A549 (cell line): Measurements from ENCODE around the gene VPS54. TPM values are rescaled to one million over a fixed set of nuclear protein-coding genes. Genes with fewer than 3 reads are reported as not detected.

ENCODE experiments used
- ATAC-seq, 2 experiments: fragments of 200-7000 bp in 1 of 2; fragments of >200 bp in 1 of 2; cut with Nextera tagmentation in 1 of 2; cut with Tn5 transposase in 1 of 2; 3 replicates each; pipeline versions ENCODE4 v1.8.0 to v1.9.1; 2018 to 2020; ENCODE audit warnings: mild to moderate bottlenecking in 1 of 2, moderate library complexity in 1 of 2
- CTCF ChIA-PET: fragments of 300-600 bp; sonication (Branson Sonifier 250); formaldehyde crosslinking; extraction: SDS; loops from one replicate; lab custom pipeline; 2021; ENCODE audit warnings: antibody characterized with exemption, inconsistent platforms; lab: Yijun Ruan, JAX
- POLR2A ChIA-PET: fragments of 350-600 bp; formaldehyde crosslinking; extraction: SDS; loops from one replicate; lab custom pipeline; 2021; ENCODE audit warnings: antibody characterized with exemption, inconsistent platforms; lab: Yijun Ruan, JAX
- DNase-seq, 2 experiments: peaks; one replicate each; pipeline versions ENCODE4 v3.0.0 to v3.0.0-alpha.2; 2011 to 2016; ENCODE audit warnings: low read depth in 1 of 2, low spot score in 1 of 2
- FAIRE-seq: peaks from 2 replicates; lab custom pipeline; 2011; peaks lifted over from hg19 to GRCh38; lab: Jason Lieb, UNC
- H3K27ac ChIP-seq, 2 experiments: fragments of >200 bp; sonication (Bioruptor Twin); formaldehyde crosslinking; 3 replicates each; pipeline ENCODE4 v1.5.1; 2016 to 2017
- H3K4me1 ChIP-seq: fragments of >200 bp; sonication (Bioruptor Twin); formaldehyde crosslinking; 3 replicates; pipeline ENCODE4 v1.6.1; 2016
- H3K4me2 ChIP-seq: fragments of >200 bp; sonication (Bioruptor Twin); formaldehyde crosslinking; 3 replicates; pipeline ENCODE4 v1.6.1; 2016
- H3K4me3 ChIP-seq: fragments of >200 bp; sonication (Bioruptor Twin); formaldehyde crosslinking; 3 replicates; pipeline ENCODE4 v1.5.1; 2016
- H3K9me3 ChIP-seq: fragments of >200 bp; sonication (Bioruptor Twin); formaldehyde crosslinking; 3 replicates; pipeline ENCODE4 v1.6.1; 2016
- CBX2 ChIP-seq: fragments of 200-600 bp; sonication (generic); IDR thresholded peaks from 2 replicates; pipeline ENCODE4 v1.6.1; 2016; ENCODE audit warnings: low read depth, mild to moderate bottlenecking, borderline replicate concordance
- CBX8 ChIP-seq: fragments of 200-600 bp; sonication (generic); IDR thresholded peaks from 2 replicates; pipeline ENCODE4 v1.6.1; 2016
- CEBPB ChIP-seq, 2 experiments: fragments of >200 bp in 1 of 2; sonication (Bioruptor Twin) in 1 of 2; formaldehyde crosslinking in 1 of 2; IDR thresholded peaks; 2 replicates each; pipeline ENCODE4 v1.6.1; 2012 to 2016
- CHD2 ChIP-seq: fragments of 150-350 bp; IDR thresholded peaks from 2 replicates; pipeline ENCODE4 v1.6.1; 2014; ENCODE audit warnings: low read length; ENCODE audit not compliant: partially characterized antibody
- GATA3 ChIP-seq: IDR thresholded peaks from 2 replicates; pipeline ENCODE4 v1.6.1; 2012; ENCODE audit warnings: borderline replicate concordance
- HDAC2 ChIP-seq: fragments of 200-600 bp; sonication (generic); IDR thresholded peaks from 2 replicates; pipeline ENCODE4 v1.6.1; 2016
- HOXA7 ChIP-seq: fragments of 250-450 bp; sonication (Bioruptor Pico); IDR thresholded peaks from 2 replicates; pipeline ENCODE4 v1.5.0; 2020; ENCODE audit warnings: mild to moderate bottlenecking, moderate library complexity
- JUN ChIP-seq, 2 experiments: fragments of >200 bp; sonication (Bioruptor Twin); formaldehyde crosslinking; IDR thresholded peaks; 2 replicates in 1 of 2; 3 replicates in 1 of 2; pipeline ENCODE4 v1.6.1; 2016 to 2017
- KDM5A ChIP-seq: fragments of 200-600 bp; sonication (generic); IDR thresholded peaks from 2 replicates; pipeline ENCODE4 v1.6.1; 2016; ENCODE audit warnings: antibody characterized with exemption, mild to moderate bottlenecking
- POLR2A ChIP-seq: IDR thresholded peaks from 2 replicates; pipeline ENCODE4 v1.6.1; 2012; ENCODE audit warnings: mild to moderate bottlenecking, low read length
- RAD21 ChIP-seq, 2 experiments: fragments of >200 bp in 1 of 2; sonication (Bioruptor Twin) in 1 of 2; formaldehyde crosslinking in 1 of 2; IDR thresholded peaks in 1 of 2; conservative IDR thresholded peaks in 1 of 2; 2 replicates in 1 of 2; 3 replicates in 1 of 2; pipeline ENCODE4 v1.6.1; 2012 to 2018; ENCODE audit warnings: inconsistent platforms in 1 of 2
- RARB ChIP-seq: fragments of 250-450 bp; sonication (Bioruptor Pico); IDR thresholded peaks from 2 replicates; pipeline ENCODE4 v1.8.0; 2021; ENCODE audit warnings: mild to moderate bottlenecking, moderate library complexity
- RCOR1 ChIP-seq: fragments of 150-350 bp; IDR thresholded peaks from 2 replicates; pipeline ENCODE4 v1.6.1; 2014; ENCODE audit warnings: antibody characterized with exemption, low read length, low read depth
- SMC3 ChIP-seq: fragments of >200 bp; sonication (Bioruptor Twin); formaldehyde crosslinking; IDR thresholded peaks from 3 replicates; pipeline ENCODE4 v1.6.1; 2018; ENCODE audit warnings: inconsistent platforms
- ZFP36 ChIP-seq: fragments of 450-650 bp; IDR thresholded peaks from 2 replicates; pipeline ENCODE4 v1.6.1; 2014; ENCODE audit warnings: borderline replicate concordance; ENCODE audit not compliant: partially characterized antibody
- ZNF302 ChIP-seq: fragments of 250-450 bp; sonication (Bioruptor Pico); IDR thresholded peaks from 2 replicates; pipeline ENCODE4 v1.9.0; 2021; ENCODE audit warnings: inconsistent platforms, mild to moderate bottlenecking, moderate library complexity
- ZSCAN20 ChIP-seq: fragments of 250-450 bp; sonication (Bioruptor Pico); IDR thresholded peaks from 2 replicates; pipeline ENCODE4 v1.8.0; 2022; ENCODE audit warnings: mild to moderate bottlenecking, moderate library complexity
- WGBS: methylation state at CpG from one replicate; pipeline ENCODE4 v1.1.6; 2017; ENCODE audit errors: missing lambda C conversion rate; 5-methylcytosine and 5-hydroxymethylcytosine counted together
- polyA plus RNA-seq, 4 experiments: library from polyadenylated mRNA; depleted of rRNA in 3 of 4; stranded (reverse); fragments of >200 nt; fragmentation: RNase III in 1 of 4; extraction: RNeasy Plus Mini Kit Qiagen cat#74134 plus additional on column Dnase treatment in 1 of 4; gene quantifications; 2 replicates in 3 of 4; 3 replicates in 1 of 4; pipeline ENCODE4 v1.2.3, GENCODE V29; 2011 to 2017
- TF ChIP-seq, protein P1 (sequence below): fragments of >200 bp; sonication (Bioruptor Twin); formaldehyde crosslinking; IDR thresholded peaks from 3 replicates; pipeline ENCODE4 v1.6.1; 2016
- TF ChIP-seq, protein P2 (sequence below): fragments of 150-350 bp; IDR thresholded peaks from 2 replicates; pipeline ENCODE4 v1.6.1; 2014; ENCODE audit warnings: low read depth, mild to moderate bottlenecking, low read length
- TF ChIP-seq, protein P3 (sequence below): fragments of 250-450 bp; sonication (Bioruptor Pico); IDR thresholded peaks from 2 replicates; pipeline ENCODE4 v1.5.0; 2021; ENCODE audit warnings: mild to moderate bottlenecking, moderate library complexity, borderline replicate concordance
- TF ChIP-seq, protein P4 (sequence below): fragments of 450-650 bp; IDR thresholded peaks from 2 replicates; pipeline ENCODE4 v1.6.1; 2014; ENCODE audit warnings: antibody characterized with exemption
- TF ChIP-seq, protein P5 (sequence below): fragments of >200 bp; sonication (Bioruptor Twin); formaldehyde crosslinking; IDR thresholded peaks from 3 replicates; pipeline ENCODE4 v1.5.1; 2016
- TF ChIP-seq, protein P6 (sequence below): fragments of >200 bp; sonication (Bioruptor Twin); formaldehyde crosslinking; IDR thresholded peaks from 2 replicates; pipeline ENCODE4 v1.6.1; 2016

Gene VPS54
- polyA plus RNA-seq, 2 of the 4 experiments (the other 2 are of a cell fraction), result 15.0 to 32.5 TPM

DNA sequence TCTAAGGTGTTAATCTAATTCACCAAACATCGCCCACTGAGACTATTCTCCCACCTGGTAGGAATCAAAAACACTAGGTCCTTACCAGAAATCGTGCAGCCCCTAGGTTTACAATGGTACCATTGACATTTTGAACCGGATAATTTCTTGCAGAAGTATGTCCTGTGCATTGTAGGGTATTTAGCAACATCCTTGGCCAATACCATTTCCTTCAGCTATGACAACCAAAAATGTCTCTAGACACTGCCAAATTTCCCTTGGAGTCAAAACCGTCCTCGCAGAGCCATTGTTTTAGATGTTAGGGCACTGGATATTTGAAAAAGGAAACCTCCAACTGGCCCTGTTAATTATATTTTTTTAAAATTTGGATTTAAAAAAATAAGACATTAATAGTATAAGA lies 3.8 kb downstream of the VPS54 start:
- FAIRE-seq (no peak), ATAC-seq (no peak), DNase-seq (no peak)
- Histone ChIP-seq H3K4me3 (no peak overlapping the region), H3K9me3 (no peaks in the 10 kb centered on the region), H3K4me1 (peaks cover 31% of the 10 kb centered on the region), H3K4me2 (no peak overlapping the region), H3K27ac (no peak overlapping the region)
- ChIA-PET CTCF (no interaction called here), POLR2A (no interaction called here)
- TF ChIP-seq RCOR1, result no peak
- no peak for TF ChIP-seq POLR2A
- TF ChIP-seq ZNF302, result no peak
- no peak for TF ChIP-seq CHD2
- TF ChIP-seq ZFP36, result no peak
- TF ChIP-seq RARB, result no peak
- TF ChIP-seq CEBPB (IDR thresholded peaks at IDR 0.05), result no peak
- 89% methylated on average over 5 of the region's 5 CpGs for WGBS

DNA sequence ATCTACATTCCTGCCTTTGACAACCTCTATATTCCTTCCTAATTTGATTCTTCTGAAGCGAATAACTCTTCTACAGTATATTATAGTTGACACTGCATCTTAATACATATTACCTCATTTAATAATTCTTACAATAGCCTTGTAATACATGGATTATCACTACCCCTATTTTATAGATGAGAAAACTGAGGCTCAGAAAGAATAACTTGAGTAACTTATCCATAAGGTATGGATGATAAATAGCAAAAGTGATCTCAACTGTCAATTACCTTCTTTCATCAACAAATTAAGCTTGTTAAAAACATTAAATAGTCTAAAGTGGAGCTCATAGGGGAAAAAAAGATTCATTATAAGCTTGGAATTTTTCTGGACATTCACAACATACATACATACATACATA lies 4.6 kb downstream of the VPS54 start:
- no peak for ATAC-seq
- Histone ChIP-seq H3K9me3 (no peaks in the 10 kb centered on the region), H3K4me2 (no peak overlapping the region), H3K4me1 (peaks cover 24% of the 10 kb centered on the region), H3K27ac (no peak overlapping the region), H3K4me3 (no peak overlapping the region)
- TF ChIP-seq CBX2 (no peak), JUN (IDR thresholded peaks at IDR 0.05) (no peak), RARB (no peak), RAD21 (conservative IDR thresholded peaks at IDR 0.05 in 1 of 2, IDR thresholded peaks at IDR 0.05 in 1 of 2) (no peak), KDM5A (no peak), POLR2A (no peak), SMC3 (no peak), HOXA7 (CRISPR knock-in tag) (no peak), GATA3 (no peak), CBX8 (no peak), ZSCAN20 (no peak), HDAC2 (no peak)
- TF ChIP-seq, protein P1, sequence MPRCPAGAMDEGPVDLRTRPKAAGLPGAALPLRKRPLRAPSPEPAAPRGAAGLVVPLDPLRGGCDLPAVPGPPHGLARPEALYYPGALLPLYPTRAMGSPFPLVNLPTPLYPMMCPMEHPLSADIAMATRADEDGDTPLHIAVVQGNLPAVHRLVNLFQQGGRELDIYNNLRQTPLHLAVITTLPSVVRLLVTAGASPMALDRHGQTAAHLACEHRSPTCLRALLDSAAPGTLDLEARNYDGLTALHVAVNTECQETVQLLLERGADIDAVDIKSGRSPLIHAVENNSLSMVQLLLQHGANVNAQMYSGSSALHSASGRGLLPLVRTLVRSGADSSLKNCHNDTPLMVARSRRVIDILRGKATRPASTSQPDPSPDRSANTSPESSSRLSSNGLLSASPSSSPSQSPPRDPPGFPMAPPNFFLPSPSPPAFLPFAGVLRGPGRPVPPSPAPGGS, result no peak
- TF ChIP-seq, protein P2, sequence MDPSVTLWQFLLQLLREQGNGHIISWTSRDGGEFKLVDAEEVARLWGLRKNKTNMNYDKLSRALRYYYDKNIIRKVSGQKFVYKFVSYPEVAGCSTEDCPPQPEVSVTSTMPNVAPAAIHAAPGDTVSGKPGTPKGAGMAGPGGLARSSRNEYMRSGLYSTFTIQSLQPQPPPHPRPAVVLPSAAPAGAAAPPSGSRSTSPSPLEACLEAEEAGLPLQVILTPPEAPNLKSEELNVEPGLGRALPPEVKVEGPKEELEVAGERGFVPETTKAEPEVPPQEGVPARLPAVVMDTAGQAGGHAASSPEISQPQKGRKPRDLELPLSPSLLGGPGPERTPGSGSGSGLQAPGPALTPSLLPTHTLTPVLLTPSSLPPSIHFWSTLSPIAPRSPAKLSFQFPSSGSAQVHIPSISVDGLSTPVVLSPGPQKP, result no peak
- TF ChIP-seq, protein P3, sequence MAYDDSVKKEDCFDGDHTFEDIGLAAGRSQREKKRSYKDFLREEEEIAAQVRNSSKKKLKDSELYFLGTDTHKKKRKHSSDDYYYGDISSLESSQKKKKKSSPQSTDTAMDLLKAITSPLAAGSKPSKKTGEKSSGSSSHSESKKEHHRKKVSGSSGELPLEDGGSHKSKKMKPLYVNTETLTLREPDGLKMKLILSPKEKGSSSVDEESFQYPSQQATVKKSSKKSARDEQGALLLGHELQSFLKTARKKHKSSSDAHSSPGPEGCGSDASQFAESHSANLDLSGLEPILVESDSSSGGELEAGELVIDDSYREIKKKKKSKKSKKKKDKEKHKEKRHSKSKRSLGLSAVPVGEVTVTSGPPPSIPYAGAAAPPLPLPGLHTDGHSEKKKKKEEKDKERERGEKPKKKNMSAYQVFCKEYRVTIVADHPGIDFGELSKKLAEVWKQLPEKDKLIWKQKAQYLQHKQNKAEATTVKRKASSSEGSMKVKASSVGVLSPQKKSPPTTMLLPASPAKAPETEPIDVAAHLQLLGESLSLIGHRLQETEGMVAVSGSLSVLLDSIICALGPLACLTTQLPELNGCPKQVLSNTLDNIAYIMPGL, result no peak
- TF ChIP-seq, protein P4, sequence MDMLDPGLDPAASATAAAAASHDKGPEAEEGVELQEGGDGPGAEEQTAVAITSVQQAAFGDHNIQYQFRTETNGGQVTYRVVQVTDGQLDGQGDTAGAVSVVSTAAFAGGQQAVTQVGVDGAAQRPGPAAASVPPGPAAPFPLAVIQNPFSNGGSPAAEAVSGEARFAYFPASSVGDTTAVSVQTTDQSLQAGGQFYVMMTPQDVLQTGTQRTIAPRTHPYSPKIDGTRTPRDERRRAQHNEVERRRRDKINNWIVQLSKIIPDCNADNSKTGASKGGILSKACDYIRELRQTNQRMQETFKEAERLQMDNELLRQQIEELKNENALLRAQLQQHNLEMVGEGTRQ, result no peak
- TF ChIP-seq, protein P5, sequence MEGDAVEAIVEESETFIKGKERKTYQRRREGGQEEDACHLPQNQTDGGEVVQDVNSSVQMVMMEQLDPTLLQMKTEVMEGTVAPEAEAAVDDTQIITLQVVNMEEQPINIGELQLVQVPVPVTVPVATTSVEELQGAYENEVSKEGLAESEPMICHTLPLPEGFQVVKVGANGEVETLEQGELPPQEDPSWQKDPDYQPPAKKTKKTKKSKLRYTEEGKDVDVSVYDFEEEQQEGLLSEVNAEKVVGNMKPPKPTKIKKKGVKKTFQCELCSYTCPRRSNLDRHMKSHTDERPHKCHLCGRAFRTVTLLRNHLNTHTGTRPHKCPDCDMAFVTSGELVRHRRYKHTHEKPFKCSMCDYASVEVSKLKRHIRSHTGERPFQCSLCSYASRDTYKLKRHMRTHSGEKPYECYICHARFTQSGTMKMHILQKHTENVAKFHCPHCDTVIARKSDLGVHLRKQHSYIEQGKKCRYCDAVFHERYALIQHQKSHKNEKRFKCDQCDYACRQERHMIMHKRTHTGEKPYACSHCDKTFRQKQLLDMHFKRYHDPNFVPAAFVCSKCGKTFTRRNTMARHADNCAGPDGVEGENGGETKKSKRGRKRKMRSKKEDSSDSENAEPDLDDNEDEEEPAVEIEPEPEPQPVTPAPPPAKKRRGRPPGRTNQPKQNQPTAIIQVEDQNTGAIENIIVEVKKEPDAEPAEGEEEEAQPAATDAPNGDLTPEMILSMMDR, result no peak
- TF ChIP-seq, protein P6, sequence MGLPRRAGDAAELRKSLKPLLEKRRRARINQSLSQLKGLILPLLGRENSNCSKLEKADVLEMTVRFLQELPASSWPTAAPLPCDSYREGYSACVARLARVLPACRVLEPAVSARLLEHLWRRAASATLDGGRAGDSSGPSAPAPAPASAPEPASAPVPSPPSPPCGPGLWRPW, result no peak
- POLR2A ChIA-PET, result no interaction called here
- CTCF ChIA-PET, result no interaction called here
- DNase-seq, result no peak
- FAIRE-seq, result no peak
- WGBS, result 83% methylated on average over 1 of the region's 1 CpG
